G401.6 (cell line): Measurements from ENCODE around the gene SDHAF1.
"Not testable (repeated sequence)": the region's sequence is repeated elsewhere in the genome, so short reads cannot be mapped to it uniquely, and the experiment has no call there.

Source experiments
- FAIRE-seq: peaks from 2 replicates; lab custom pipeline; 2012; peaks lifted over from hg19 to GRCh38; lab: Jason Lieb, UNC

Gene SDHAF1, protein sequence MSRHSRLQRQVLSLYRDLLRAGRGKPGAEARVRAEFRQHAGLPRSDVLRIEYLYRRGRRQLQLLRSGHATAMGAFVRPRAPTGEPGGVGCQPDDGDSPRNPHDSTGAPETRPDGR

GRCh38 chr19:35995048-35995993 lies at the start of gene SDHAF1:
TSS of gene SDHAF1 (plus strand) at chr19:35995188. CDS start at chr19:35995275, 87 bp downstream.
- peak; percentile 95 for FAIRE-seq

- no peak for FAIRE-seq
Observed at GRCh38 chr19:35946203-35946602, 48.8 kb upstream of the SDHAF1 start.

GRCh38 chr19:35949131-35949530 lies 45.9 kb upstream of the SDHAF1 start:
- FAIRE-seq: no peak

- no peak for FAIRE-seq
Observed at GRCh38 chr19:35955881-35956634, 38.9 kb upstream of the SDHAF1 start.

DNA sequence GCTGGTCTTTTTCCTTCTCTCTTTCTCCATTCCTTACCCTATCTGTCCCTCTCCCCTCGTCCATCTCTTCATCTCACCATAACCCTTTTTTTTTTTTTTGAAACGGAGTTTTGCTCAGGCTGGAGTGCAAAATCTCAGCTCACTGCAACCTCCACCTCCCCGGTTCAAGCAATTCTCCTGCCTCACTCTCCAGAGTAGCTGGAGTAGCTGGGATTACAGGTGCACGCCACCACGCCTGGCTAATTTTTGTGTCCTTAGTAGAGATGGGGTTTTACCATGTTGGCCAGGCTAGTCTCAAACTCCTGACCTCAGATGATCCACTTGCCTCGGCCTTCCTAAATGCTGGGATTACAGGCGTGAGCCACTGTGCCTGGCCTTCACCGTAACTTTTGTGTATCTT lies 37.6 kb upstream of the SDHAF1 start:
- FAIRE-seq: not testable (repeated sequence)

DNA sequence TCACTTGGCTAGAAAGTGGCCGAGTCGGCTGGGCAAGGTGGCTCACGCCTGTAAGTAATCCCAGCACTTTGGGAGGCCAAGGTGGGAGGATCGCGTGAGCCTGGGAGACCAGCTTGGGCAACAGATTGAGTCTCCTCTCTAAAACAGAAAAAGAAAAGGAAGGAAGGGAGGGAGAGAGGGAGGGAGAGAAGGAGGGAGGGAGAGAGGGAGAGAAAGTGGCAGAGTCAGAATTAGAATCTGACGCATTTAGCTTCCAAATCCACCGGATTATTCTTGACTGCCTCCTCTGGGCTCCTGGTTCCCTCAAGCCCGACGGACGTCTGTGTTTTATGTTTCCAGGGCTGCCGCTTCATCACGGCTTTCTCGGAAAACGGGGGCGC lies 36.3 kb upstream of the SDHAF1 start:
- no peak for FAIRE-seq

- FAIRE-seq: no peak
Observed at GRCh38 chr19:35959040-35959967, 35.7 kb upstream of the SDHAF1 start.

DNA sequence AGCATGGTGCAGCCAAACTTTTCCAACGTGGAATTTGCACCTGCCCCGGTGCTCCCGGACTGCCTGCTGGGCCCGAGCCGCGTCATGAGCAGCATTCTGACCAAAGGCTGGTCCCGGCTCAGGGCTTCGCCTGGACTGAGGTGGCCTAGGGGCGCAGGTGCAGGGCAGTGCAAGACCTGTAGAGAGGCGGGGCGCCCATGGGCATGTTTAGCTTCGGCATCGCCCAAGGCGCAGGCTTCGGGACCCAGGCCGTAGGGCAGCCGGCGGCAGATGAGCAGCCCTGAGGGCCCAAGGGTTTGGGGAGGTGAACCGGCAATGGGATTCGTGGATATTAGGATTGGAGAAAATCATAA lies 35.0 kb upstream of the SDHAF1 start:
- FAIRE-seq: no peak

DNA sequence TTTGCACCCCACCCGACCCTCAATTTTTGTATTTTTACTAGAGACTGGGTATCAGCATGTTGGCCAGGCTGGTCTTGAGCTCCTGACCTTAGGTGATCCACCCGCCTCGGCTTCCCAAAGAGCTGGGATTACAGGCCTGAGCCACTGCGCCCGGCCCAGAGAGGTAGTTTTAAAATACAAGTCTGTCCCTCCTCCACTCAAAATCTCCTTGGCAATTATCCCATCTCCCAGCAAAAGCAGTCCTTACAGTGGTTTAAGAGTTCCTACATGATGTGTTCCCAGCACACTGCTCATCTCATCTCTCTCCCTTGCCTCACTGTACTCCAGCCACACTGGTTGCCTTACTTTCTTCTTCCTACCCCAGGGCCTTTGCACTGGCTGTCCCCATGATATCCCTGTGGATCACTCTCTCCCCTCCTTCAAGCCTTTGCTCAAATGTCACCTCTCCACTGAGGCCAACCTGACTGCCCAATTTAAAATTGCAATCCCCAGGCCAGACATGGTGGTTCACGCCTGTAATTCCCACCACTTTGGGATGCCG lies 34.5 kb upstream of the SDHAF1 start:
- no peak for FAIRE-seq

DNA sequence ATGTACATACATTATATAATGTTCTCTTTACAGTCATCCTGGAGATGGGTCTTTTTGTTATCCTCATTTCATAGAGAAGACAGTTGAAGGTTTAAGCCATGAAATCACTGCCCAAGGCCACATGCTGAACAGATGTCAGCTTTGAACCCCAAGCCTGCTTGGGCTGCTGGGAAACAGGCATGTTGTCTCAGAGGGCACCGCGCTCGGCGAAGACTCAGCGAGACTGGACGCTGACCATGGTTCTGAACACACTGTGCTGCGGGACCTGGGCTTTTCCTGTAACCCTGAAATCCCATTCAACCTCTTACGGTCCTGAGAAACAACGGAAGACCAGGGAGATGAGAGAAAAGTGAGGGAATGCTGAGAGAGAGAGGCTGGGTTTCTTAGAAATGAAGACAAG lies 31.5 kb upstream of the SDHAF1 start:
- FAIRE-seq: peak; percentile 11

- no peak for FAIRE-seq
Observed at GRCh38 chr19:35966771-35967170, 28.2 kb upstream of the SDHAF1 start.

- no peak for FAIRE-seq
Observed at GRCh38 chr19:35973487-35973886, 21.5 kb upstream of the SDHAF1 start.

DNA sequence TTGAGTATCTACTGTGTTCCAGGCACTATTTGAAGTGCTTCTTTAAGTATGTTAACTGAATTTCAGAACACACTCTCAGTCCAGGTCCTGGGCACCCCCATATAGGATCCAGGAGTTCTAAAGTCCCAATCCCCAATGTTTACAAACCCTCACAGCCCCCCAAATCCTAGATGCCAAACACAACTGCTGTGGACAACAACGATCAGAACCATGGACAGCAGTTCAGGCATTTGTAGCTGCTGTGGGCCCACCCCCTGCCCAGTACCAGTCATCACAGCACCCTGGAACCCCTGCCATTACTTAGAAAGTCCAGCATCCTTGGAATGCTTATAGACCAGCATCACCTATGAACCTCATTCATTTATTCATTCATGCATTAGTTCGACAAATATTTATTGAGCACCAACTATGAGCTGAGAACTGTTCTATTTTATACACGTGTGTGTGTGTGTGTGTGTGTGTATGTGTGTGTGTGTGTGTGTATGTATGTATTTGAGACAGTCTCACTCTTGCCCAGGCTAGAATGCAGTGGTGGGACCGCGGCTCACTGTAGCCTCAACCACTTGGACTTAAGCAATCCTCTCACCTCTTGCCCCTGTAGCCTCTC lies 19.3 kb upstream of the SDHAF1 start:
- no peak for FAIRE-seq

DNA sequence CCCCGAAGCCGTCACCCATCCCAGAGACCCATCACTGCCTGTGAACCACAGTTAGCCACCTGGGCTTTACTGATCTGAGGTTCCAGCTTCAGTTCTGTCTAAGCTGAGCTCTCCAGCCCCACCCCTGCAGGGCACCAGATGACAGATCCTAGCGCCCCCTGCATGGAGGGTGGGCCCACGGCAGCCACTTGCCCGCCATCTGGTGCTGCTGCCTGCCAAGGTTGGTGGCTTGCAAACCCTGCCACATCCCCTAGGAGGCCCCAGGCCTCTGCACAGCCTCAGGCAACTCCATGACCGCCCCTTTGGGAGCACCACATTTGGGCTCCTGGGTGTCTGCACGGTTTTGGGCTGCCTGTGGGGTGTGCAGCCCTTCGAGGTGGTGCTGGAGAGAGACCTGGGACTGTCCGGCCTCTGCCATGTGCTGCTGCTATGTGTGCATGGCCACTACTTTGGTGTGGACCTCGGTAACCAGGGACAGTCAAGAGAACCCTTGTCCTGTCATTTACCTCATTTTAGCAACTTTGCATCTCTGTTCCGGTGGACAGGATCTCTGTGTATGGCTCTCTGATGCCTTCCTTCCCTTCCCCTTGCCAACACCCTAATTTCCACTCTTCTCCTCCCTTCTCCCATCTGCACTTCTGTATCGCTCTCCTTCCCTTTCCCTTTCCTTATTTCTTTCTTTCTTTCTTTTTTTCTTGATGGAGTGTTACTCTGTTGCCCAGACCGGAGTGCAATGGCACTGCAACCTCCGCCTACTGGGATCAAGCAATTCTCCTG lies 17.4 kb upstream of the SDHAF1 start:
- no peak for FAIRE-seq

DNA sequence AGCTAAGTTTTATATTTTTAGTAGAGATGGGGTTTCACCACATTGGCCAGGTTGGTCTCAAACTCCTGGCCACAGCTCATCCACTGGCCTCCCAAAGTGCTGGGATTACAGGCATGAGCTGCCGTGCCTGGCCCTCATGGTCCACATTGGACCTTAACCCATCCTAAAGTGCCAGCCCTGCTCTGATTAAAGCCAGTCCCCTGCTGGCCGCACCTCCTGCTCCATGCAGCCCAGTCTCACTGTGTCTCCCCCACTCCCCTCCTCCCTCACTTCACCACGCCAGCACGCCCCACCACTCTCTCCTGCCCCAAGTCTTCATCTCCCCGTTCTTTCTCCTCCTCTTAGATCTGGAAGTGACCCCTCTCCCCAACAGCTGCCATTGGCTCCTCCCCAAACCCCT lies 16.7 kb upstream of the SDHAF1 start:
- no peak for FAIRE-seq

GRCh38 chr19:35978832-35979365 lies 16.1 kb upstream of the SDHAF1 start:
- FAIRE-seq: no peak

DNA sequence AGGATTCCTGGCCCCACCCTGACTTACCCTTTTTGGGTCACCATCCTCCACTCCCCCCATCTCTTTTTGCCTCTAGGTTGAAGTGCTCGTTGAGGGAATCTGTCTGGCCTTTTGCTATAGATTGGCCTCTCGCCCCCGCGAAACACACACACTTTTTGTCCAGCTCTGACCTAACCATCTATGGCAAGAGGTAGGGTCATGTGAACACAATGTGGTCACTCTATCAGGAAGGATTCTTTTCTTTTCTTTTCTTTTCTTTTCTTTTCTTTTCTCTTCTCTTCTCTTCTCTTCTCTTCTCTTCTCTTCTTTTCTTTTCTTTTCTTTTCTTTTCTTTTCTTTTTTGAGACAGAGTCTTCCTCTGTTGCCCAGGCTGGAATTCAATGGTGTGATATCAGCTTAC lies 14.0 kb upstream of the SDHAF1 start:
- not testable (repeated sequence) for FAIRE-seq

- no peak for FAIRE-seq
Observed at GRCh38 chr19:35983177-35983576, 11.8 kb upstream of the SDHAF1 start.

DNA sequence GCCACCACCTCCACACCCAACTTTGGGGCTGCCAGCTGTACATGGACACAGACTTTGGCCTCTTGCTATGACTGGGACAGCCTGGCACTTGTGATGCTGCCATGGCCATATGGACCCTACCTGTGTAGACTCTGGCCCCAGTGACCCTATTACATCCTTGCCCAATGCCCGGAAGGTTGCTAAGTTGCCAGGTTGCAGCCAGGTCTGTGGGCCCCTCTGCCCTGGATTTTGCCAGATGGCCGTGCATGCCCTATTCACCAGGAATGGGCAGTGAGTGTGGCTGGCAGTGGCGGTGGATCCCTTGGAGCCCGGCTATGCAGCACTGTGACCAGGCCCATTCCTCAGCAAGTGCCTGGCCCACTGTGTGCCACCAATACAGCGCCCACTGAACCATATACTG lies 8.9 kb upstream of the SDHAF1 start:
- no peak for FAIRE-seq
